ENCODE results near the gene ZNF124.
"Not testable (repeated sequence)": the region's sequence is repeated elsewhere in the genome, so short reads cannot be mapped to it uniquely, and the experiment has no call there.

The ZNF124 gene

GRCh38 chr1:247171875-247172563 is at the start of gene ZNF124:
TSS of gene ZNF124 (minus strand) at chr1:247172020. CDS start at chr1:247171877, 143 bp downstream.
- DNase-seq, result peak; percentile 30

- DNase-seq, result not testable (repeated sequence)
Observed at GRCh38 chr1:247220280-247220679, 48.5 kb upstream of the ZNF124 start.

GRCh38 chr1:247218121-247218651 is 46.4 kb upstream of the ZNF124 start:
- DNase-seq, result no peak

- DNase-seq, result no peak
Observed at GRCh38 chr1:247216261-247216660, 44.4 kb upstream of the ZNF124 start.

- no peak for DNase-seq
Observed at GRCh38 chr1:247212627-247213617, 41.1 kb upstream of the ZNF124 start.

GRCh38 chr1:247212012-247212411 is 40.2 kb upstream of the ZNF124 start:
- no peak for DNase-seq

GRCh38 chr1:247211339-247211738 is 39.5 kb upstream of the ZNF124 start:
- DNase-seq, result no peak

- peak; percentile 97 for DNase-seq
Observed at GRCh38 chr1:247210376-247211117, 38.7 kb upstream of the ZNF124 start.

GRCh38 chr1:247210062-247210375 is 38.2 kb upstream of the ZNF124 start:
- no peak for DNase-seq

- DNase-seq, result no peak
Observed at GRCh38 chr1:247209396-247209795, 37.6 kb upstream of the ZNF124 start.

GRCh38 chr1:247204177-247204647 is 32.4 kb upstream of the ZNF124 start:
- DNase-seq, result no peak

- no peak for DNase-seq
Observed at GRCh38 chr1:247198781-247199180, 27.0 kb upstream of the ZNF124 start.

GRCh38 chr1:247193958-247194357 is 22.1 kb upstream of the ZNF124 start:
- DNase-seq, result no peak

- DNase-seq, result no peak
Observed at GRCh38 chr1:247189981-247190798, 18.4 kb upstream of the ZNF124 start.

- no peak for DNase-seq
Observed at GRCh38 chr1:247185667-247186066, 13.8 kb upstream of the ZNF124 start.

- no peak for DNase-seq
Observed at GRCh38 chr1:247184254-247184653, 12.4 kb upstream of the ZNF124 start.

GRCh38 chr1:247182994-247183393 is 11.2 kb upstream of the ZNF124 start:
- DNase-seq, result no peak

- DNase-seq, result no peak
Observed at GRCh38 chr1:247180581-247180980, 8.8 kb upstream of the ZNF124 start.

- DNase-seq, result no peak
Observed at GRCh38 chr1:247177755-247178154, 5.9 kb upstream of the ZNF124 start.

- DNase-seq, result no peak
Observed at GRCh38 chr1:247175458-247175857, 3.6 kb upstream of the ZNF124 start.

GRCh38 chr1:247173431-247173830 is 1.6 kb upstream of the ZNF124 start:
- no peak for DNase-seq

GRCh38 chr1:247172996-247173395 is 1.2 kb upstream of the ZNF124 start:
- no peak for DNase-seq
